Activated CD4-positive, alpha-beta T cell treated with anti-CD3 and anti-CD28 coated beads, Interleukin-2, amount 50 U/mL, for 4 hours (primary cell): ENCODE data around the gene ZSWIM4.
"Not testable (repeated sequence)": the region's sequence is repeated elsewhere in the genome, so short reads cannot be mapped to it uniquely, and the experiment has no call there.

ENCODE experiments used
- DNase-seq, 2 experiments: peaks; one replicate each; pipeline ENCODE4 v3.0.0-alpha.2; 2020

Gene ZSWIM4

DNA sequence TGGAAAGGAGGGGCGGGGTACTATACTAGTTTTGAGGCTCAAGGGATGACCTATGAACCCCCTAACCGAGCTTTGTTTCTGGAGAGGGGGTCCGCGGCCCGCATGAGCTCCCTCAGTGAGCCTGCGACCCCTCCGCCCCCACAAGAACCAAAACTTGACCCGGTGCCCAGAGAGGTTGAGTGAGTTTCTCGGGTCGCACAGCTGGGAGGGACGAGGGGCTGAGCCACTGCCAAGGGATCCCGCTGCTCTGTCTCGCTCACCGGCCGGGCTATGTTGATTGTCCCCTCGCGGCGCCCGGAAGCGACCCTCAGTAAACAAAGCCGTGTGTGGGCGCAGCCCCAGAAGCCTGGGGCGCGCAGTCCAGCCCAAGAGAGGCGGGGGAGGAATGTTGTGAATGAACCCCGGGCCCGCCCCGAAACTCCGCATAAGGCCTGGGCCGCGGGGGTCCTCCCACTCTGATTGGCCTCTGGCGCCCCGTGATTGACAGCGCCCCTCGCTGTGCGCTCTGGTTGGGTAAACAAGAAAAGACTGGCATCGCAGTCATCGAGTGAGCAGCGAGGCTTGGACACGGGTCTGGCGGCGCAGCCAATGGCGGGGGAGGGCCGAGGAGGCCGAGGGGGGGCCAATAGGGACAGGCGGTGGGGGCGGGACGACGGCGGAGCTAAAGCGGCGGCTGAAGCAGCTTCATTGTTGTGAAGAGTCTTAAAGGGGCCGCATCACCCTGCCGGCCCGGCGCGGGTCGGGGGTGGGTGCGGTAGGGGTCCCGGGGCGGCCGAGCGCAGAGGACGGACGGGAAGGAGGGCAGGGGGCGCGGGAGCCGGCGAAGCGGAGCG, at the start of gene ZSWIM4:
ZSWIM4 (plus strand) TSS at position 687 of the 833 bp plus-strand sequence. CDS start 206 bp downstream, outside the sequence.
- peak; percentile 84 to 87 for DNase-seq

DNA sequence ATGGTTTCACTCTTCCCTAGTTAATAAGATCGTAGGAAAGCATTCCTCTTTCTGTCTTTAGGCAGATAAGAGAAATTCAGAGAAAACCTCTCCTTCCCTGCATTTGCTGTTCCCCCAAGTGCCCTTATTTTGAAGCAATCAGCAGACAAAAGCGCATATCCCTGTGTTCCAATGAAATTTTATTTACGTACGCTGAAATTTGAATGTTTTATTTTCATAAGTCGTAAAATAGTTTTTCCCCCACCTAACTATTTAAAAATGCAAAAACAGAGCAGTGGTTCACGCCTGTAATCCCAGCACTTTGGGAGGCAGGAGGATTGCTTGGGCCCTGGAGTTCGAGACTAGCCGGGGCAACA, 48.2 kb upstream of the ZSWIM4 start:
- DNase-seq = no peak

DNA sequence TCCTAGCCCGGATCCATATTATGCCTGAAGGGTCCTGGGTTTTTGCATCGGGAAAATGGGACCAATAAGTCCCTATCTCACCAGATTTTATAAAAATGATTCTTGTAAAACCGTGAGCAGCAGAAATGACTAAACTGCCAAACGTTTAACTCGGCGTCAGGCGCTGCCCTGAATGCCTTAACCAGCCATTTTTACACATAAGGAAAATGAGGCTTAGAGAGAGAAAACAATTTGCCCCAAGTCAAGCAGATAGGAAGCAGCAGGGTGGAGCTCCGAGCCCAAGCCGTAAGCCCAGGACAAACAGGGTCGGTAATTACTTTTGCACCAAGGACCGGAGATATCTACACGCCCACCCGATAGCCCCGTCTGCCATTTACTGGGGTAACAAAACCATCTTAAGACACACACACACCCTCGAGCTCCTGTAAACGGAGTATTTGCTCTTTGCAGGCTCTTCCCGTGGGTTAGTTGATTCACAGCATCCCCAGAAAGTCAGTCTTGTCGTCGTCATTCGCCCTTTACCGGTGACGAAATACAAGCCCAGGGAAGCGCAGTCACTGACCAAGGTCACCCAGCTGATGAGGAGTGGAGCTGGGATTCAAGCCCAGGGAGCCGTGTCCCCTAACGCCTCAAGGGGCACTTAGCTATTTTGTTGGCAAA, 46.9 kb upstream of the ZSWIM4 start:
- peak in 1 of 2 experiments; percentile 1 for DNase-seq

DNA sequence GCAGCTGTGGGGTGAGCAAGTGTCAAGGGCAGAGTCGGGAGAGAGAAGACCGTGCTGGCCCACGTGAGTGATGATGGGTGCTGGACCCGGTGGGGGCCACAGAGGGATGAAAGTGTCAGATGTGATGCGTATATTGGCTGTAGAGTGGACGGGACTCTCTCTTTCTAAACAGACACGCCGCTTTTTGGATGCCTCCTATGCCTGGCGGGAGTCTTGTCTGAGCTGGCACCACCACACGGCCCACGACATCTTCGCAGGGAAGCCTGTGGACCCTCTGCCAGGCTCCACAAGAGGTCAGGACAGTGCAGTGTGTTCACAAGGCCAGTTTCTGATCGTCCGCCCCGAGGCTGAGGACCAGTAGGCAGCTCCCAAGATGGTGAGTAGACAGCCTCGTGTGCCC, 43.8 kb upstream of the ZSWIM4 start:
- DNase-seq = no peak

DNA sequence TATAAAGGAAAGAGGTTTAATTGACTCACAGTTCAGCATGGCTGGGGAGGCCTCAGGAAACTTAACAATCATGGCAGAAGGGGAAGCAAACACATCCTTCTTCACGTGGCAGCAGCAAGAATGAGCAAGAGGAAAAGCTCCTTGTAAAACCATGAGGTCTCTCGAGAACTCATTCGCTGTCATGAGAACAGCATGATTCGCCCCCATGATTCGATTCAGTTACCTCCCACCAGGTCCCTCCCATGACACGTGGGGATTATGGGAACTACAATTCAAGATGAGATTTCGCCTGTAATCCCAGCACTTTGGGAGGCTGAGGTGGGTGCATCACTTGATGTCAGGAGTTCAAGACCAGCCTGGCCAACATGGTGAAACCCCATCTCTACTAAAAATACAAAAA, 41.6 kb upstream of the ZSWIM4 start:
- DNase-seq = not testable (repeated sequence)

DNA sequence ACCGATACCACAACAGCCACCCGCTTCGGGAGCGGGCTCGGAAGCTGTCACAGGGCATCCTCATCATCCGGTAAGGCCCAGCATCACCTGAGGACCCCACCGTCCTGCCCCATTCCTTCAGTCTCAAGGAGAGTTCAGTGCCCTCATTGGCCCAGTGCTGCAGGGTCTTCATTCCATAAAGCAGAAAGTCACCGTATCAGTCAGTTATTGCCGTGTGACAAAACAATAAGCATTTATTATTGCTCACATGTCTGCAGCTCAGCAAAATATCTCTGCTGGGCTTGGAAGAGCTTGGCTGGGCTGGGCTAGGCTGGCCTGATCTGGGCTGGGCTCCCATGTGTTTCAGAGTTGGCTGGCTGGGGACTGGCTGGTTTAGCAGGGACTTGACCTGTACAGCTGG, 39.0 kb upstream of the ZSWIM4 start:
- no peak for DNase-seq

DNA sequence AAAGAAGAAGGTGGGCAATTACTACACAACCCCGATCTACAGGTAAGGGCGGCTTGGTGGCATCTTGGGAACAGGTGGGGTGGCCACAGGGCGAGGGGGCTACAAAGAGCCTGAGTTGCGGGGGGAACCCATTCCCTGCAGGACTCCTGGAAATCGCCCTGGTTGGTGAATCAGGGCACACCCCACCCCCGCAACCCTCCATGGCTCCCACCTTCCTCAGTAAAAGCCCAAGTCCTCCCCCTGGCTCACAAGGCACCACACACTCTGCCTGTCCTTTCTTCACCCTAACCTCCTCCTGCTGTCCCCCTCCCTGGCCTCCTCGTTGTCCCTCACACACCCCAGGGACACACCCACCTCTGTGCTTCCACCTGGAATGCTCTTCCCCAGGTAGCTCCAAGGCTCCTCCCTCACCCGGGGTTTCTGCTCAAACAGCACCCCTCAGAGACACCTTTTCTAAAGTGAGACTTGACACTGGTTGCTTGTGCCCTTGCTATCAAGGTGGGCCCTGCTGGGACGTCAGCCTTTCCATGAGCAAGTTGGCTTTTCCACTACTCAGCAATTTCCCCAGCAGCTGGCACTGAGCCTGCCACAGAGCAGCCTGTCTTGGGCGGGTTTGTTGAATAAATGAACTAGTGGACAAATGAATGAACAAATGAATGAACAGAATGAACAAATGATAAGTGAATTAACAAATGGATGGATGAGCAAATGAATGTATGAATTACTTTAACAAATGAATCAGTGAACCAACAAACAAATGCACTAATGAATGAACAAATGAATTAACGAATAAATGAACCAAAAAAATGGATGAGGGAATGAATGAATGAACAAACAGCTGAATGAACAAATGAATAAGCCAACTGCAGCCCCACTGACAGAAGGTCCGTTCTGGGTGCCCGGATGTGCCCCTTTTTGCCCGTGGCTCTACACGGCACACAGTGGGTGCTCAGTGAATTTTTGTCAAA, 37.2 kb upstream of the ZSWIM4 start:
- DNase-seq = no peak

DNA sequence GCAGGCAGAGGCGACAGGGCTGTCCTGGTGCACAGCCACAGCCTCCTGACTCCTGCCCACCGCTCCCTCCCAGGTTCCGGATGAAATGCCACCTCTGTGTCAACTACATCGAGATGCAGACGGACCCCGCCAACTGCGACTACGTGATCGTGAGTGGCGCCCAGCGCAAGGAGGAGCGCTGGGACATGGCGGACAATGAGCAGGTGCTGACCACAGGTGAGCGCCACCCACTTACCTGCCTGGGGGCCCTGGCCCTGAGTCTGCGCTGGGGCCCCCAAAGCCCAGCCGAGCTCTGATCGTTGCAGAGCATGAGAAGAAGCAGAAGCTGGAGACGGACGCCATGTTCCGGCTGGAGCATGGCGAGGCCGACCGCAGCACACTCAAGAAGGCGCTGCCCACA, 36.4 kb upstream of the ZSWIM4 start:
- no peak for DNase-seq

DNA sequence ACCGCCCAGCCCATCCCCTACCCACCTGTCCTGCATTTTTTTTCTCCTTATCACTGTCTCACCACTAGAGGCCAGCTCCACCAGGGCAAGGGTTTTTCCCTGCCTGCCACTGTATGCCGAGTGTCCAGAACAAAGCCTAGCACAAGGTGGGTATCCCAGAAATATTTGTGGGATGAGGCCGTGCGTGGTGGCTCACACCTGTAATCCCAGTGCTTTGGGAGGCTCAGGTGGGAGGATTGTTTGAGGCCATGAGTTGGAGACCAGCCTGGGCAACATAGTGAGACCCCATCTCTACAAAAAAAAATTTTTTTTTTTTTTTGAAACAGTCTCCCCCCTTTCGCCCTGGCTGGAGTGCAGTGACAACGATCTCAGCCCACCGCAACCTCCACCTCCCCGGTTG, 33.8 kb upstream of the ZSWIM4 start:
- DNase-seq = no peak

DNA sequence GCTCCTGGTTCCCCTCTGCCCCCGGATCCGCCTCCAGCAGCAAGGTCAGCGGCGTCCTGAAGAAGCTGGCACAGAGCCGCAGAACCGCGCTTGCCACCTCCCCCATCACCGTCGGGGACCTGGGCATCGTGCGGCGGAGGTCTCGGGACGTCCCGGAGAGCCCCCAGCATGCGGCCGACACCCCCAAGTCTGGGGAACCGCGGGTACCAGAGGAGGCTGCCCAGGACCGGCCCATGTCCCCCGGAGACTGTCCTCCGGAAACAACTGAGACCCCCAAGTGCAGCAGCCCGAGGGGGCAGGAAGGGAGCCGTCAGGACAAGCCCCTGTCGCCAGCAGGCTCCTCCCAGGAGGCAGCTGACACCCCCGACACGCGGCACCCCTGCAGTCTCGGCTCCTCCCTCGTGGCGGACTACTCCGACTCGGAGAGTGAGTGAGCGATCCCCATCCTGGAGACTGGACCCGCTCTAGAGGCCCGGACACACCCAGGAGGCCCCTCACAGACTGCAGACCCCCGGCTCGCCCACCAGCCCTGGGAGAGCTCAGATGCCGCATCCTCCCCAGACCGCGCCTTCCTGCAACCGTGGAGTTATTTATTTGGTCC, 32.5 kb upstream of the ZSWIM4 start:
- no peak for DNase-seq

DNA sequence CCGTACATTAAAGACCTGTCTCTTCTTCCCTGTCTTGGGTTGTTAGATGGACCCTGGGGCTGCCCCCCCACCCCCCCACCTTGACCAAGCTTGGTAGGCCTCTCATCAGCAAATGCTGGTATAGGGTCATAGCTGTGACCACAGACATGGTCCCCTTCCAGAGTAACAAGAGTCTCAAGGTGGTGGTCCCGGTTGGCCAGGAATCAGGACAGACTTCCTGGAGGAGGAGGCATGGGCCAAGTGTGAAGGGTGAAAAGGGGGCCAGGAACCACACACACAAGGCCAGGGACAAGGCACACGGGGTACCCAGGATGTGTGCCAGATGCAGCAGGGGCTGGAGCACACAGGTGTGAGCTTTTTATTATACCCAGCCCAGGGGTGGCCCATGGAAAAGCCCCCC, 32.0 kb upstream of the ZSWIM4 start:
- no peak for DNase-seq

DNA sequence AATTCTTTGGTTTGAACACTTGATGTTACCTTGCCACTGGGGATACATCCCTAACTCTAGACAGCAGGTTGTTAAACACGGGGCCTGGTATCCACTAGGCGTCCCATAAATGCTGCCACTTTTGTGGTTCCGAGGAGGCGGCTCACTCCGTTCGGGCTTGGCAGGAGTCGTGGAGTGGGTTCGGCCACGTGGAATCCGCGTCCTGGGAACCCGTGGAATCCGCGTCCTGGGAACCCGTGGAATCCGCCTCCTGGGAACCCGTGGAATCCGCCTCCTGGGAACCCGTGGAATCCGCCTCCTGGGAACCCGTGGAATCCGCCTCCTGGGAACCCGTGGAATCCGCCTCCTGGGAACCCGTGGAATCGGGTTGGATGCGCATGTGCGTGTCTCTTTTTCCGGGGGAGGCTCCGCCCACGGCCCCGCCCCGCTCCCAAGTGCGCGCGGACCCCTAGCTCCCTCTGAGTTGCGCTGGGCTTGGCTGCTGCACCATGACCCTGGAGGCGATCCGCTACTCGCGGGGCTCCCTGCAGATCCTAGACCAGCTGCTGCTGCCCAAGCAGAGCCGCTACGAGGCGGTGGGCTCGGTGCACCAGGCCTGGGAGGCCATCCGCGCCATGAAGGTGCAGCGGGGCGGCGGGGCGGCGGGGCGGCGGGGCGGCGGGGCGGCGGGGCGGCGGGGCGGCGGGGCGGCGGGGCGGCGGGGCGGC, 31.0 kb upstream of the ZSWIM4 start, which contains the start of gene MRI1:
MRI1 (plus strand) TSS at position 422 of the 707 bp plus-strand sequence; CDS start at position 489, 67 bp downstream.
- peak; percentile 46 to 50 for DNase-seq

DNA sequence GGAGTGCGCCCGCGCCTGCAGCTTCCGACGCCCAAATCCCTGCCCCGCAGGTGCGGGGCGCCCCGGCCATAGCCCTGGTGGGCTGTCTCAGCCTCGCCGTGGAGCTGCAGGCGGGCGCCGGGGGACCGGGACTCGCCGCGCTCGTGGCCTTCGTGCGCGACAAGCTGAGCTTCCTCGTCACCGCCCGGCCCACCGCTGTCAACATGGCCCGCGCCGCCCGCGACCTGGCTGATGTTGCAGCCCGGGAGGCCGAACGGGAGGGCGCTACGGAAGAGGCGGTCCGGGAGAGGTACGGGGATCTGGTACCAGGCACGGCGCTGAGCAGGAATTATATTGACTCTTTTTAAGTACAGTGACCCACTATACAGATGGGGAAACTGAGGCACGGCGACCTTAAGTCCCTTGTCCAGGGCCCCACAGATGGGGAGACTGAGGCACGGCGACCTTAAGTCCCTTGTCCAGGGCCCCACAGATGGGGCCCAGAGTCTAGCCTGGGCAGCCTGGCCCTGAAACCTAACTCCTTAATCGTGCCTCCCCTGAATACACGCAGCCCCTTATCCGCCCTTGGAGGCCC, 30.3 kb upstream of the ZSWIM4 start:
- DNase-seq = peak in 1 of 2 experiments; percentile 28

DNA sequence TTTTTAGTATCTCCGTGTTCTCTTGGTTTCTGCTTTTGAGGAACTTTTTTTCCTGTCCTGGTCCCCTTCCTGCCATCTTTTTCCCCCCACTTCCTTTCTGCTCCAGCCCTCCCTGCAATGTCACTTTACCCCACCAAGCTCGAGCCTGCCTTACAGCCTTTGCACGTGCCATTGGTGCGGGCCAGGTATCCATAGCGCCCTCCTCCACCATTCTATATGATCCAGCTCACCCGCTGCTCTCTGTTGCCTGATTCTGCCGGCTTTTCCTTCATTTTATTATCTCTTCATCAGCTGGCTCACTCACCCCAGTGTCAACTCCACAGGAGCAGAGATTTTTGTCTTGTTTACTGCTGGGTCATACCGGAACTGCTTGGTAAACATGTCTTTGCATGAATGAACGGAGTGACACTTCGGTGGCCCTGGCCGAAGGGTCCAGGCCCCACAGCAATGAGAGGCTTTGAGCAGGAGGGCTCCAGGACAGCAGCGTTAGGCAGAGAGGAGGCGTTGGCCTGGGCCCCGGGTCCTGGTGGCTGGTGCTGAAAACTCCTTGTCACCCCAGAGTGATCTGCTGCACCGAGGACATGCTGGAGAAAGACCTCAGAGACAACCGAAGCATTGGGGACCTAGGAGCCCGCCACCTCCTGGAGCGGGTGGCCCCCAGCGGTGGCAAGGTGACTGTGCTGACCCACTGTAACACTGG, 29.7 kb upstream of the ZSWIM4 start:
- DNase-seq = no peak

DNA sequence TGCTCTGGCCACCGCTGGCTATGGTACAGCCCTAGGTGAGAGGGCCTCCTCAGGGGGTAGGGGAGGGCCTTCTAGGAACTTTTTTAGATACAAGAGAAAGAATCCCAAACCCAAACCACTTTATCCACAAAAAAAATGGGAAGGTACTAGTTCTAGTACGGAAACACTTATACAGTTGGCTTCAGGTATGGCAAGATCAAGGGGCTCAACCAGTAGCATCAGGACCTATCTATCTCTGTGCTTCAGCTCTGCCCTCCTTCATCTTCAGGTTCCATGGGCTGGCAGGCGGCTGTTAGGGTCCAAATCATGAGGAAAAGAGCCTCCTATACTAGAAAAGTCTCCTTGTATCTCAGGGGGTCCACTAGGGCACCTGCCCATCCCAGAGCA, 29.2 kb upstream of the ZSWIM4 start:
- DNase-seq = no peak

DNA sequence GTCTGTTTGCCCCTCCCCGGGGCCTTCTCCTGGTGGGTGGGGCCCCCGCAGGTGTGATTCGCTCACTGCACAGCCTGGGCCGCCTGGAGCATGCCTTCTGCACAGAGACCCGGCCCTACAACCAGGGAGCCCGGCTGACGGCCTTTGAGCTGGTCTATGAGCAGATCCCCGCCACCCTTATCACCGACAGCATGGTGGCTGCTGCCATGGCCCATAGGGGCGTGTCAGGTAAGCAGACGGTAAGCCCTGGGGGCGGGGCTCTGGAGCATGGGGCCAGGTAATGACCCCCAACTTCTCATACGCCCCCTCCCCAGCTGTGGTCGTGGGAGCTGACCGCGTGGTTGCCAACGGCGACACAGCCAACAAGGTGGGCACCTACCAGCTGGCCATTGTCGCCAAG, 26.7 kb upstream of the ZSWIM4 start:
- no peak for DNase-seq

DNA sequence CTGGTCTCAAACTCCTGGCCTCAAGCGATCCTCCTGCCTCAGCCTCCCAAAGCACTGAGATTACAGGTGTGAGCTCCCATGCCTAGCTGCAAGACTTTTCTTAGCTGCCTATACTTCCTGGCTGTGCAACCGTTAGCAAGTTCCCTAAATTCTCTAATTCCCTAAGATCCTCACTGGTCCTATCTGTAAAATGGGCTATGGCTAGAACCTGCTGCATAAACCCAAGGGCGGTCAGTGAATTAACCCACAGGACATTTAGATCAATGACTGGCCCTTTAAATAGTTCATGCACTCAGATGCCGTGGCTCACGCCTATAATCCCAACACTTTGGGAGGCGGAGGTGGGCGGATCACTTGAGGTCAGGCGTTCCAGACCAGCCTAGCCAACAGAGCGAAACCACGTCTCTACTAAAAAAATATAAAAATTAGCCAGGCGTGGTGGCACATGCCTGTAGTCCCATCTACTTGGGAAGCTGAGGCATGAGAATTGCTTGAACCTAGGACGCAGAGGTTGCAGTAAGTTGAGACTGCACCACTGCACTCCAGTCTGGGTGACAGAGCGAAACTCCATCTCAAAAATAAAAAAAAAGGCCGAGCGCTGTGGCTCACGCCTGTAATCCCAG, 25.1 kb upstream of the ZSWIM4 start:
- DNase-seq = no peak

DNA sequence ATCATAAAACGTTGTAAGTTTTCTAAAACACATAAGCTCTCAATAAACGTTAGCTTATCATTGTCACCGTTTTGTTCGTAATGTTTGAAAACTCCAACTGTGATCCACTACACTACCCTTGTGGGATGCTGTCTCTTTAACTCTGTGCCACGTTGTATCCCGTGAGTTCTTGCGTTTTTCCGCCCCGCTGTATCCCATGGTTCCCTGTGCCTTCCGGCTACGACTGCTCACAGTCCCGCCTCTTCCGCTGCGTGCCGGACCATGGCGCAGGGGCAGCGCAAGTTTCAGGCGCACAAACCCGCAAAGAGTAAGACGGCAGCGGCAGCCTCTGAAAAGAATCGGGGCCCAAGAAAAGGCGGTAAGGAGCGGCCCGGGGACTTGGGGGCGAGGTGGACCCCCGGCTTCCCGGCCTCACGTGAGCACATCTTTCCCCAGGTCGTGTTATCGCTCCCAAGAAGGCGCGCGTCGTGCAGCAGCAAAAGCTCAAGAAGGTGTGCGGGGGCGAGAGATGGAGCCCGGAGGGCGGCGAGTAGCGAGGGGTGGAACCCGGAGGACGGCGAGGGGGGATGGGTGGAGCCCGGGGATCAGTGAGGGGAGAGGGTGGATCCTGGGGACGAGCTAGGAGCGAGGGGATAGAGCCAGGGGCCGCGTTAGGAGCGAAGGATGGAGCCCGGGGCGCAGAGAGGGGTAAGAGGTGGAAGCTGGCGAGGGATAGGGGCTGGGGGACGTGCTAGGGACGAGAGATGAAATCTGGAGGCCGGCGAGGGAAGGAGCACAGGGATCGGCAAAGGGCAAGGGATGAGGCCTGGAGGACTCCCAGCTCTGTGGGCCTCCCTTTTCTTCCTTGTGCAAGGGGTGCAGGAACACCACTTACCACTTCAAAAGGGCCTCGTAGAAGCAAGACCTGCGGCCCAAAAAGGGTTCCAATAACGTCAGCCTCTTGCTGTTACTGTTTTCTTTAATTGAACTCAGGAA, 20.7 kb upstream of the ZSWIM4 start, which contains the start of gene C19orf53:
C19orf53 (plus strand) TSS at position 240 of the 975 bp plus-strand sequence; CDS start at position 262, 22 bp downstream.
- DNase-seq = peak; percentile 83 to 85

DNA sequence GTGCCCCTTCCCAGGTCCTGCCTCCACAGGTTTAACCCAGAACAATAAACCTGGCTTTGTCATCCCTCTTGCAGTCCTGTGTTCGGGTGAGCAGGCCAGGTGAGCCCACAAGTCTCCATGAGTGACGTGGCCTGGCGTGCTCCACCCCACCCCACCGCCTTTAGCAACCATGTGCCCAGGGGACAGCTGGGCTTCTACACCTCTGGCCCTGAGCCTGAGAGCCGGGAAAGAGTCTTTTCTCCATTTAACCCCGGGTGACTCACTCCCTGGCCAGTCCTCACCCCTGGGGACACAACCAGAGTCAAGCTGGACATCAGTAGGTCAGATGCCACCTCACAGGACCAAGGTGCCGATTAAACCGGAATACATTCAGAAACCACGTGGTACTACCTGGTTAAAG, 16.8 kb upstream of the ZSWIM4 start:
- DNase-seq = no peak
